ENCODE data around the gene DHFR.
"Not testable (repeated sequence)": the region's sequence is repeated elsewhere in the genome, so short reads cannot be mapped to it uniquely, and the experiment has no call there.

DHFR gene

DNA sequence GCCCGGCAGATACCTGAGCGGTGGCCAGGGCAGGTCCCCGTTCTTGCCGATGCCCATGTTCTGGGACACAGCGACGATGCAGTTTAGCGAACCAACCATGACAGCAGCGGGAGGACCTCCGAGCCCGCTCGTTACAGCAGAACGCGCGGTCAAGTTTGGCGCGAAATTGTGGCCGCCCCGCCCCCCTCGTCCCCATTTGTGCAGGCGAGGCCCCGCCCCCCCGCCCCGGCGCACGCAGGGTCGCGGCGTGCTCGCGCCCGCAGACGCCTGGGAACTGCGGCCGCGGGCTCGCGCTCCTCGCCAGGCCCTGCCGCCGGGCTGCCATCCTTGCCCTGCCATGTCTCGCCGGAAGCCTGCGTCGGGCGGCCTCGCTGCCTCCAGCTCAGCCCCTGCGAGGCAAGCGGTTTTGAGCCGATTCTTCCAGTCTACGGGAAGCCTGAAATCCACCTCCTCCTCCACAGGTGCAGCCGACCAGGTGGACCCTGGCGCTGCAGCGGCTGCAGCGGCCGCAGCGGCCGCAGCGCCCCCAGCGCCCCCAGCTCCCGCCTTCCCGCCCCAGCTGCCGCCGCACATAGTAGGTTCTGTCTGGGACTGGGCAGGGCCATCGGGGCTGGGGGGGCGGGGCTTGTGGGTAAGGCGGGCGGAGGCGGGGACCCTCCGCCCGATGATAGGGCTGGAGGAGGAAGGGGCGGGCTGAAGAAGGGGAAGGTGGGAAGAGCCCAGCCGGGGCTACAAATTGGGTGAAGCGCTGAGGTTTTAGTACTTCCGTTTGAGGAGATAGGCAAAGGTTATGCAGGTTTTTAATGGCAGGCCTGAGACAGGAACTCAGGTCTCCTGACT, at the start of gene DHFR, which contains the start of gene MSH3:
Gene DHFR (minus strand): TSS at position 593 of the 840 bp plus-strand sequence. CDS start 494 bp downstream, at position 99.
Gene MSH3 (plus strand): TSS at position 262 of the 840 bp plus-strand sequence. CDS start 76 bp downstream, at position 338.
- peak; percentile 86 to 89 for DNase-seq

DNA sequence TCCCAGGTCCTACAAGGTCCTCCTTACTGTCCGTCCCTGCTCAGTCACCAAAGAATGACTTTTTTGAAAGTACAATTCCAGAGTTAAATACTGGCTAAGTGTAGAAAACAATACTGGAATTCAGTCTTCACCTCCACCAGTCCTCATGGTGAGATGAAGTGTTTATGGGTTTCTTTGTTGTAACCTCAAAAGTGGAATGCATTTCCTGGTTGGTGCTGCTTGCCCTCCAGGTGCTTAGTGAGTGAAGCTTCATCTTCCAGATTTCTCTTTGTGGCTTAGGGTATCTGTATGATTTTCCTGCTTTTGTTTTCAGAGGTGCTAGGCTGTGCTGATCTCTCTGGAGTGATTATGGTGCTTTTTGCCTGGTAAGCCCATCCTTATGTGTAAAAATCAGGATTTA, 49.4 kb upstream of the DHFR start:
- DNase-seq: no peak

DNA sequence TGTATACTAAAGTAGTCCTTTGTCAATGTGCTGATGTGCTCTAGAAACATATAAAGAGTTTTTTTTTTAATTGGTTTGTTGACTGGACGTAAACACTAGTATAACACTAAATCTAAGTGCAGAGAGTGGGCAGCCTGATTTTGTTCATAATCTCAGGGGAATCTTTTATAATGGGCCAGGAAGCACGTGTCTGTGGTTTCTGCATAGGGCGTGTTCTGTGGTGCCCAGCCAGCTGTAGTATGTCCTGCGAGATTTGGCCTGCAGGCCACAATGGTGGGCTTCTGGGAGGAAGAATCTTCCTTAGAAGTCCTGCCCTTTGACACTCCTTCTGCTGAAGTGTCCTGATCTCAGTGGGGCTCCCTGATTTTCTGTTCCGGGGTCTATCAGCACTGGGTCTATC, 49.0 kb upstream of the DHFR start:
- DNase-seq: no peak

DNA sequence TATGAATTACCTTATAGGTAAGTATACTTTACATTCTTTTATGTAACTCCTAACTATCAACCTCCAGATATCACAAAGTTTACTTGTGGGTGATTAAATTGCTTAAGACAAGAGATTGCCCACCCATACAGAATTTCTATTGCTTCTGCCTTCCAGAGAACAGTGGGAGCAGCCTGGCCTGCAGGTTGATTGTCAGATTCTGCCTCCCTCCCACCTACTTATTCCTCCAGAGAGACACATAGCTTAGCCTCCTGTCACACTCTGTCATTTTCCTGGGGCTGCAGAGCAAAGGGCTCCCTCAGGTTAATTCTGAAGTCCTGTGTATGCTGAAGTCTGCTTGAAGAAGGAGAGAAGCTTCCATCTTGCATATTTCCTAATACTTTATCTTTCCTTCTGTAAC, 48.5 kb upstream of the DHFR start:
- DNase-seq: no peak

DNA sequence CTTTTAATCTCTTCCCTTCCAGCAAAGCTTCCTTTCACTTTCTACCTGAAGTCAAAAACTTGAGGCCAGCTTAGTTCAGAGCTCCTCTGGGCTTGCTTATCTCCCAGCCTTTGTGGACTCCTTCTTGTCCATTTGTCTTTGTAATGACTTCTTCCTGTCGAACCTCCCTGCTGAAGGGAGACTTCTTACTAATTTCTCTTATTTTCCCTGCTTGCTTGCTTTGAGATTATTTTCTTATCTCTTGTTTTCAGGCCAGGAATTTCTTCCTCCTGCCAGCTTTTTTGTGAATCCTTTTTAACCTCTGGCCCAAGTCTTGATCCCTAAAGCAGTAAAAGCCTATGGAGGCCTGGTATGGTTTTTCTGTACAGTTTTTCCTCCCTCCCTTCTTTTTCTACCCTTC, 46.8 kb upstream of the DHFR start:
- DNase-seq: no peak

DNA sequence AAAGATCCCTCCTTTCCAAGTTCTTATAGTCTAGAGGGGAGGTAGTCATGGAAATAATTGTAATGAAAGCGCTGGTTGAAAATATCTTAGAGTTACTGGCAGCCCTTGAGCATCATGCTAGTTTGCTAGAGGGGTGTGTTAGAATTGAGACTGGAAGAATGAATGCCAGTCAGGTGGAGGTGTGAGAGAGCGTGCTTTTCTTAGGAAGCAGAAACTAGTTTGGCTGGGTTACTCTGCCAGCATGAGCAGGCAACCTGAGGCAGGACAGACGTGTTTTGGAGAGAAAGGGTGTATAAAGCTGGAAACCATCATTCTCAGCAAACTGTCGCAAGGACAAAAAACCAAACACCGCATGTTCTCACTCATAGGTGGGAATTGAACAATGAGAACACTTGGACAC, 43.6 kb upstream of the DHFR start:
- no peak for DNase-seq

DNA sequence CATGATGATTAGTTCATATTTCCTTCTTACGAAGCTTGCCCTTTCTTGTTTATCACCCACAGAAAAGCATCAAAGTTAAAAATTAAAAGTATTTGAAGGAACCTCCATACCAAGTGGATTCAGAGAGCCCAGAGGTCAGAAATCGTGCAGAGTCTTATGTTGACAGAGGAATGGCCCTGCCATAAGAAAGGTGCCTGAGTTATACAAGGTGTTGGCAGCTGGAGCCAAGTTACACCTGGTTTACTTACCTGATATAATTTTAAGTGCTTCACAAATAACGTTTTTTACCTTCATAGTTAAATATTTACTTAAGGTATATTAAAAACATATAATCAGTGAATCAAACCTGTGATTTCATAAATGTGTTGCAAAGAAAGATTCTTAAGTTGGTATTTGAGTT, 42.3 kb upstream of the DHFR start:
- no peak for DNase-seq

DNA sequence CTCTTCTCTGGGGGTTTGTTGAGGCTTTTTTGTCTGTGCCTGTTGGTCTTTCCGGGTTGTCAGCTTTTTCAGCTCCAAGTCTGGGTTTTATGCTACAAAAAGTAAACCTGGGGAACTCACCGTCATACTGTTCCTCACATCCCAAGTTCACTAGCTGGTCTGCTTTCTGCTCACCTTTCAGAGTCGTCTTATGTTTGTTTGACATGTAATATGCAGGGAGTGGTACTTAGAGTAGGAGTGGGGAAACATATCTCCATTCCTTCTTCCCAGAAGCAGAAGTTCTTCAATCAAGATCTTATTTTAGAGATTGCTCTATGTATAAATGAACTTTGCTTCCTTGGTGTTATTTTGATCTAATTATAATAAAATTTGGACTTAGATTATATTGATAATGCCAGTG, 41.7 kb upstream of the DHFR start:
- DNase-seq: no peak

DNA sequence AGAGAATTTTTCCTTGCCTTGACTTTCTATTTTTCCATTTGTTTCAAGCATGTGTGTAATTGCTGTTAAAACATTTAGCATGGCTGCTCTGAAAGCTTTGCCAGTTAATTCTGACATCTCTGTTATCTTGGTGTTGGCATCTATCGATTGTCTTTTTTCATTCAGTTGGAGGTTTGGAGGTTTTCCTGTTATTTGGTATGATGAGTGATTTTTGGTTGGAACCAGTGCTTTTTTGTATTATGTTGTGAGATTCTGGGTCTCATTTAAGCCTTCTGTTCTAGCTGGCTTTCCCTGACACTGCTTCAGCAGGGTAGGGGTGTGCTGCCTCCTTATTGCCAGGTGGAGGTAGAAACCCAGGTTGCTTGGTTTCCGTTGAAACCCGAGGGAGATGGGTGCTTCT, 40.9 kb upstream of the DHFR start:
- DNase-seq: no peak

DNA sequence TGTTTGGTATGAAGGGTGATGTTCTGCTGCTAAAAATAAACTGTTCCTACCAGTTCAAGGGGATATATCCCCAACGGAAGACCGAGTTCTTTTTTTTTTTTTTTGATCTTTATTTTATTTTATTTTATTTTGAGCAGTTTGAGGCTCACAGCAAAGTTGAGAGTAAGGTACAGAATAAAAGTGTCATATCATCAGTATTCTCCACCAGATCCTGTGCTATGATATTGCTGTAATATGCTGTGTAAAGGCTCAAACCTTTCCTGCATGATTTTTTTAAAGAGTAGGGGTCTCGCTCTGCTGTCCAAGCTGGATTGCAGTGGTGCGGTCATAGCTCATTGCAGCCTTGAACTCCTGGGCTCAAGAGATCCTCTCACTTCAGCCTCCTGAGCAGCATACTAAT, 34.8 kb upstream of the DHFR start:
- DNase-seq: no peak

DNA sequence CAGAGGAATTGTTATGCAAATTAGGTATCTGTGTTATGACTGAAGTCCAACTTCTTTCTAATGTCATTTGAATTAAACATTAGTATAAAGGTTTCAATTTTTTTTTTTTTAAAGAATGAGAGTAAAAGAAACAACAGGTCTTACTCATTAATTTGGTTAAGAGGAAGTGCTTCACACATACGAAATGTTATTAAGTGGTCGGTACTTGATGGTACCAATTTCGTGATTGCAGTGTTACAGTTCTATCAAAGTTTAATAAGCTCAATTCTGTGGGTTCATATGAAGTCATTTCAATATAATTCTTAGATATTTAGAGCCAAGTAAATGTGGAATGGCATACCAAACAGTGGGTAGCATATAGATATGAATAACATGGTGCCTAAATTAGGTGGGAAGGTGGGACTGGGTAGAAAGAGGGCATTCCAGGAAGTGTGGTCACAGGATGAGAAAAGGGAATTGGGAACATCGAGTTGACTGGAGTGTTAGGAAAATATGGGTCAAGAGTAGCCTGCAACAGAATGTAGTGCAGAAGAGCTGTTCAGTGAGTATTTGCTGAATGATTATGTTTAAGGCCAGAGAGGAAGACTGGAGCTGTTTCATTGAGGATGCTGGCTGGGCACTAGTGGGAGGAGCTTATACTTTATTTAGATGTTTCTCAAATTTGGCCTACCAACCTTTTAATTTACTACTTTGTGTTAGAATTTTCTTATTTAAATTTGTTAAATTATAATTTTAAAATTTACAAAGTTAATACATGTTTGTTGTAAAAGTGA, 34.1 kb upstream of the DHFR start:
- DNase-seq: no peak

DNA sequence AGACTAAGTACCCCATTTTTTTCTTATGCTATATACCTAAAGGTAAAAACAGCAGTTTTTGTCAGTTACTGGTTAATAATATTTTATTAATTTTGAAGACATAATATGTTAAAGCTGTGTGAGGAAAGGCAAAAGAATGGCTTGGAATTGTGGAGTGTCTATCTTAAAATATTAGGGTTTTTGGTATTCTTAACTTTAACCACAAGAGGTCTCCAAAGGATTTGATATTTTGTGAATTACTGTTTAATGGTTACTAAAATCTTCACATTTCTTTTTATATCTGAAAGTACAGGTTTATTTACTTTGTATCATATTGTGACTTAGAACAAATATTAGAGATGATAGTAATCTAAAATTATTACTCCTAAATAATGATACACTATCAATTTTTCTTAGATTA, 32.0 kb upstream of the DHFR start:
- DNase-seq: no peak

DNA sequence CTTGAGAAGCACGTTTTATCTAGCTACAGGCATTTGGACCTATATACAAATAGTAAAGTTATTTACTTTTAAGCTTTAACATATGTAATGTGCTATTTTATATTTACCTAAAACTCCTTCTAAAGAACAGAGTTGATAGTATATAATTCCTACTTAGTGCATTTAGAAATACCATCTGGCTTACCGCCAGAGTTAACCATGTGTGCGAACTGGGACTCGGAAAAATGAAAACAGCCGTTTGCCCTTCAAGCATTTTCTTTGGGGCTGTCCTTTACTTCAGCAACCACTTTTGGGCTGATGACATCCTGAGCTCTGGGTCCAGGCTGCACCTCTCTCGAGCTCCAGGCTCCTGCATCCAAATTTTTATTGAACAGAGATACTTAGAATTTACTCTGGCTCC, 21.9 kb upstream of the DHFR start:
- DNase-seq: no peak

DNA sequence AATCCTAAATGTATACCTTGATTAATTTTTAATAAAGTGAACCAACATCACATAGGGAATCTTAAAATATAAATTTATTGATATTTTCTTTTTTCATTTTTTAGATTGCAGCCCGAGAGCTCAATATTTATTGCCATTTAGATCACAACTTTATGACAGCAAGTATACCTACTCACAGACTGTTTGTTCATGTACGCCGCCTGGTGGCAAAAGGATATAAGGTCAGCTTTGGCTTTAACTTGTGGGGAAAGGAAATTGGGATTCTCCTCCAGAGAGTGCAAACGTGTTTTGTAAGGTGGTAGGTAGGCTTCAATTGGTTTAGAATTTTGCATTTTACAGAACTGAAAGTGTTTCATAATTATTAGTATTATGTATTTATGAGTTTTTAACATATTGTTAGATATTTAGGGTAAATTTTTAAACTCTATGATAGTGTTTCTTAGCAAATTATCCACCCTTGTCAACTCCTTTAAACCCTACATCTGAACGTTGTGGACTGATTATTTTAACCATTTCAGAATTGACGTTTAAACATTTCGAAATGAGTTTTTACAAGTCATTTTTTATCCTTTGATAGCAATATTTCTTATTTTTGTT, 17.5 kb upstream of the DHFR start:
- peak; percentile 48 to 53 for DNase-seq

DNA sequence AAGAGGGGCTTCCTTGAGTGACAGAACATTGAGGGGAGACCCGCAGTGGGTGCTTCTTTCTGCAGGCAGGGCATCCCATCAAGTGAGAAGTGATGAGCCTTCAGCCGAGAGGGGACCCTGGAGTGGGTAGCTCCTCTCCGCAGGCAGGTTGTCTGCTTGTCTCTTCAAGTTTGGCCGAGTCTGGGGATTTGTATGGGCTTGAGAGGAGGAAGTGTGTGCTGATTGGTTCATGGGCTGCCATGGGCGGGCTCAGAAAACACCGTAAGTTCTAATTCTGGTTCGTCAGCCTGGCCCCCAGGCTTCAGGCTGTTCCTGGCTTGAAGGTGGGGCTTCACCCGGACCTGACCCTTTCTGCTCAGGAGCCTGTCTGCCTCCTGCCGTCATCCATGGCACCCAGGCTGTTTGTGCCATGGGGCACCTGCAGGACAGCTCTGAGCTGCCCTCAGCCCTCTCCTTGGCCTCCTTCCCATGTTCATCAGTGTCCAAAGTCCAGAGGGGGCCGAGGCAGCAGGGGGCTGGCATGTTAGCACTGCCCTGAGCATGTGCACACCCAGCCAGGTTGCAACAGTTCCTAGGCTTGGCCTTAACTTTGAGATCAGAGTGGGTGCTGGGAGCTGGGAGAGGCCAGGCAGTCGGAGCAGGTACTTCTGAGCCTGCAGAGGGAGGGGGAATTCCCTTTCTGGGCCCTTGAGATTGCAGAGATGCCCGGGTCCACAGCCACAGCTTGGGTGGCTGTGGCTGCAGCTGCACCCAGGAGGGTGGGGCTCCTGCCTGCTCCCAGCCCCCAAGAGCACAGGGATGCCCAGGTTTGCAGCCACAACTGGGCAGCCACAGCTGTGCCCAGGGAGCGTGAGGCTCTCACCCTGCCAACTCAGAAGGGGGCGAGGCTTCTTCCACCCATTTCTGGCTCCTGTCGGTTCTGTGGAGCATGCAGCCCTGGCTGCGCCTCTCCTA, 13.5 kb upstream of the DHFR start:
- DNase-seq: no peak

DNA sequence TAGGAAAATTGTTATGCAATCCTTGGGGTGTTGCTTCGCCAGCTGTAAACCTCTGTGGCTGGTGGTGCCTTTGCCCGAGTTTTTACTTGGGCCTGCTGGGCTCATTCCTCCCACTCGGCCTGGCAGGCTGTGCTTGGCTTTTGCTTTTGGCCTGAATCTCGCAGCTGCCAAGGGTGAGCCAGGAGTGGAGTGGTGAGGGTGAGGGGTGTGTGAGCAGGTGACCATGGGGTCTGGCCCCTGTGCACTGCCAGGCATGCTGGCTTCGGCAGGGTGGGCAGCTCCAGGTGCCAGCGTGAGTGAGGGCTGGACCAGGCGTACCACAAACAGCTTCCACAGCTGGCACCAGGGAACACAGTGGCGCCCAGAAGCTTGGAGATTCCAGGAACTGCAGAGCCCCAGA, 12.6 kb upstream of the DHFR start:
- DNase-seq: no peak

DNA sequence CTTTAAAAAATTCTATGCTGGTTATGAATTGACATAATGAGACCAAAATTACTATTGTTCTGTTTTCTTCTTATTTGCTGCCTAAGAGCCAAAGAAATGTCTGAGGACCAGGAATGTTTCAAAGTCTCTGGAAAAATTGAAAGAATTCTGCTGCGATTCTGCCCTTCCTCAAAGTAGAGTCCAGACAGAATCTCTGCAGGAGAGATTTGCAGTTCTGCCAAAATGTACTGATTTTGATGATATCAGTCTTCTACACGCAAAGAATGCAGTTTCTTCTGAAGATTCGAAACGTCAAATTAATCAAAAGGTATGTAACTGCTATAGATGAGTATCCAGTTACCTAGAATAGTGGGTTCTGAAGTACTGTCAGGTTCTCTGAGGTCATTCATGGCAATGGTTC, 10.3 kb upstream of the DHFR start:
- no peak for DNase-seq

DNA sequence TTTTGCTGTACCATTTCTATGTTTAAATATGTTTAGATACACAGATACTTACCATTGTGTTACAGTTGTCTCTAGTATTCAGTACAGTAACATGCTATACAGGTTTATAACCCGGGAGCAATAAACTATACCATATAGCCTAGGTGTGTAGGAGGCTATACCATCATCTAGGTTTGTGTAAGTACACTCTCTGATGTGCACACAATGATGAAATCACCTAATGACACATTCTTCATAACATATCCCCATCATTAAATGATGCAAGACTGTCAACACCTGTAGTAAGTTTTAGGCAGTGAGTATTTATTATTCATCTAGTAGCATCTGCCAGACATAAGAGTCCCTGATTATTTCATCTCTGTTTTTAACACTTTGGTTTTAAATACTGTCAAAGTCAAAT, 7.3 kb upstream of the DHFR start:
- DNase-seq: no peak

DNA sequence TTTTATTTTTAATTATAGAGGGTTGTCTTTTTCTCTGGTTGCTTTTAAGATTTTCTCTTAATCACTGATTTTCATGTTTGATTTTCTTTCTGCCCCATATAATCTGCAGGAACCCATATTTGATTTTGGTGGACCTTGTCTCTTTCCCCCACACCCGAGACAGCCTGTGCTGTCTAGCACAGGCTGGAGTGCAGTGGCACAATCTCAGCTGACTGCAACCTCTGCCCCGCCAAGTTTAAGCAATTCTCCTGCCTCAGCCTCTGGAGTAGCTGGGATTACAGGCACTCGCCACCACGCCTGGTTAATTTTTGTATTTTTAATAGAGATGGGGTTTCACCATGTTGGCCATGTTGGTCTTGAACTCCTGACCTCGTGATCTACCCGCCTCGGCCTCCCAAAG, 5.9 kb upstream of the DHFR start:
- not testable (repeated sequence) for DNase-seq

DNA sequence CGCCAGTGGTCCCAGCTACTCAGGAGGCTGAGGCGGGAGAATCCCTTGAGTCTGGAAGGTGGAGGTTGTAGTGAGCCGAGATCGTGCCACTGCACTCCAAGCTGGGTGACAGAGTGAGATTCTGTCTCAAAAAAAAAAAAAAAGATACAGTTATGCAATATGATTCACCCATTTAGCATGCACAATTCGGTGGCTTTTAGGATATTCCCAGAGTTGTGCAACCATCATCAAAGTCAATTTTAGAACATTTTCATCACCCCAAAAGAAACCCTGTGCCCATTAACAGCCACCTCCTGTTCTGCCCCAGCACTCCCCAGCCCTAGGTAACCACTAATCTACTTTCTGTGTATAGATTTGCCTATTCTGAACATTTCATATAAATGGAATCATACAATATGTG, 4.3 kb upstream of the DHFR start:
- DNase-seq: no peak

DNA sequence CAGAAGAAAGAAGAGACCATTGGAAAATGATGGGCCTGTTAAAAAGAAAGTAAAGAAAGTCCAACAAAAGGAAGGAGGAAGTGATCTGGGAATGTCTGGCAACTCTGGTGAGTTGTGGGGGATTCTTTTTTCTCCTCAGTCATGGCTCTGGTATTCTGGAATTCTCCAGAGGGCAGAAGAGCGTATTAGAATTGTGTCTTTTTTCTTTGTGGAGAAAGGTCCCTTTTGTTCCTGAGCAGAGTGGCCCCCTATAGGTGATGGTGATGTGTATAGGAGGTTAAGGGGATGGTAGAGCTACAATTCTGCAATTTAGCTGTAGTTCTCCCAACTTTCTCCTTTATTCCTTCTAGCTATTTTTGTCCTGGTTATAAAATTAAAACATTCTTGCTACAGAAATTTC, 1.6 kb upstream of the DHFR start:
- no peak for DNase-seq

DNA sequence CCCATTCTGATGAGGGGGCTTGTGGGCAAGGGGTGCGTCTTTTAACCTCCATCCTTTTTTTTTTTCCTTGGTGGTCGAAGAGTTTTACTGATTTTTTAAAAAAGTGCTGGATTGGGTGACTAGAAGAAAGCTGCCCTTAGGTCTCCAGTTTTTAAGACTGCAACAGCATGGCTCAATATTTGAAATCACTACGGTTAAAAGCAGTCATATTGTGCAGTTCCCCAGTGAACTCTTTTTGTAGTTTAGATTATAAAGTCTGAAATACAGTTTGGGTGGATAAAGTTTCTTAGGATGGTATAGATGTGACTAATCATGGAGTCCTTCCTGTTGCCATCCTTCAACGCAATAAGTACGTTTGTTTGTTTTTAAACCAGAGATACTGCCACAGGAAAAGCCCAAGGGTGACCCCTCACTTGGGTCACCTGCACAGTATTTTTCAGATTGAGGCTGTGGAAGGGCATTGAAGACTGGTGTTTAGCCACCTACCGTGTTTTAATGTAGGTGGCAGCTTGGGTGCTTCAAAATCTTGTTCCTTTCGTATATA, 520 bp upstream of the DHFR start:
- no peak for DNase-seq

DNA sequence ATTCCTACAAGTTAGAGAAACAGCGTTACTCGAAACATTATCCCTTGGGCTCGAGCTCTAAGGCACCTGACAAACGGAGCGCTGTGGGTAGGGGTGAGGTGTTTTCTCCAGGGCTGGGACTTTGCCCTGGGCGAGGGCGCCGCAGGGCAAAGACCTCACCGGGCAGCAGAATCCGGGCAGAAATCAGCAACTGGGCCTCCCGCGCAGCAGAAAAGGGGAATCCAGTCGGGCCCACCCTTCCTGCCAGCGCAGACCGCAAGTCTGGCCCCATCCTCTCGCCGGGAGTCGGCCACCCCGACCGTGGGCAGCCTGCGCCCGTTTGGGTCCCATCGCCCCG, 761 bp downstream of the DHFR start:
- no peak for DNase-seq

All from stimulated activated CD4-positive, alpha-beta T cell treated with anti-CD3 and anti-CD28 coated beads, Interleukin-4, amount 100 ng/mL, for 4 hours (primary cell).